ENCODE results near the gene TGM1.

- TF ChIP-seq CTCF (IDR thresholded peaks at IDR 0.05) = no peak
- TF ChIP-seq EP300 (IDR thresholded peaks at IDR 0.05) = no peak
- TF ChIP-seq POLR2AphosphoS5 (IDR thresholded peaks at IDR 0.05) = no peak
- no peak for TF ChIP-seq POLR2A (IDR thresholded peaks at IDR 0.05)
Measured at GRCh38 chr14:24300326-24300980, 37.5 kb upstream of the TGM1 start.

Measured in gastroesophageal sphincter (tissue), 3 donors.